ENCODE results near the gene PLXNA4.

The PLXNA4 gene

GRCh38 chr7:132092106-132092505 lies 484.2 kb downstream of the PLXNA4 start:
- DNase-seq (ENCODE audit: low read depth in 1 of 2, low spot score in 1 of 2), result no peak
- no peak for TF ChIP-seq JUND (IDR thresholded peaks at IDR 0.05; ENCODE audit: low read depth)
- in situ Hi-C loops (cut with HindIII; ENCODE audit: low pct_unique_long_range_greater_than_20kb, low sequenced_read_pairs), result no loop called here

- no peak for TF ChIP-seq JUND (IDR thresholded peaks at IDR 0.05; ENCODE audit: low read depth)
- DNase-seq (ENCODE audit: low read depth in 1 of 2, low spot score in 1 of 2), result no peak
- in situ Hi-C loops (cut with HindIII; ENCODE audit: low pct_unique_long_range_greater_than_20kb, low sequenced_read_pairs), result no loop called here
Observed at GRCh38 chr7:132091706-132092105, 484.6 kb downstream of the PLXNA4 start.

GRCh38 chr7:132090444-132090843 lies 485.8 kb downstream of the PLXNA4 start:
- in situ Hi-C loops (cut with HindIII; ENCODE audit: low pct_unique_long_range_greater_than_20kb, low sequenced_read_pairs), result no loop called here
- DNase-seq (ENCODE audit: low read depth in 1 of 2, low spot score in 1 of 2), result no peak
- TF ChIP-seq JUND (IDR thresholded peaks at IDR 0.05; ENCODE audit: low read depth), result no peak

- no peak for DNase-seq (ENCODE audit: low read depth in 1 of 2, low spot score in 1 of 2)
- TF ChIP-seq JUND (IDR thresholded peaks at IDR 0.05; ENCODE audit: low read depth), result no peak
- in situ Hi-C loops (cut with HindIII; ENCODE audit: low pct_unique_long_range_greater_than_20kb, low sequenced_read_pairs), result no loop called here
Observed at GRCh38 chr7:132089356-132089755, 486.9 kb downstream of the PLXNA4 start.

GRCh38 chr7:132087421-132087820 lies 488.8 kb downstream of the PLXNA4 start:
- DNase-seq (ENCODE audit: low read depth in 1 of 2, low spot score in 1 of 2), result no peak
- in situ Hi-C loops (cut with HindIII; ENCODE audit: low pct_unique_long_range_greater_than_20kb, low sequenced_read_pairs), result no loop called here
- TF ChIP-seq JUND (IDR thresholded peaks at IDR 0.05; ENCODE audit: low read depth), result no peak

- in situ Hi-C loops (cut with HindIII; ENCODE audit: low pct_unique_long_range_greater_than_20kb, low sequenced_read_pairs), result no loop called here
- DNase-seq (ENCODE audit: low read depth in 1 of 2, low spot score in 1 of 2), result peak in 1 of 2 experiments; percentile 58
- no peak for TF ChIP-seq JUND (IDR thresholded peaks at IDR 0.05; ENCODE audit: low read depth)
Observed at GRCh38 chr7:132084776-132085388, 491.4 kb downstream of the PLXNA4 start.

GRCh38 chr7:132083537-132084123 lies 492.6 kb downstream of the PLXNA4 start:
- TF ChIP-seq JUND (IDR thresholded peaks at IDR 0.05; ENCODE audit: low read depth), result no peak
- no peak for DNase-seq (ENCODE audit: low read depth in 1 of 2, low spot score in 1 of 2)
- in situ Hi-C loops (cut with HindIII; ENCODE audit: low pct_unique_long_range_greater_than_20kb, low sequenced_read_pairs), result no loop called here

- no peak for TF ChIP-seq JUND (IDR thresholded peaks at IDR 0.05; ENCODE audit: low read depth)
- no peak for DNase-seq (ENCODE audit: low read depth in 1 of 2, low spot score in 1 of 2)
- in situ Hi-C loops (cut with HindIII; ENCODE audit: low pct_unique_long_range_greater_than_20kb, low sequenced_read_pairs), result no loop called here
Observed at GRCh38 chr7:132083126-132083525, 493.1 kb downstream of the PLXNA4 start.

GRCh38 chr7:132082394-132082793 lies 493.9 kb downstream of the PLXNA4 start:
- DNase-seq (ENCODE audit: low read depth in 1 of 2, low spot score in 1 of 2), result no peak
- no peak for TF ChIP-seq JUND (IDR thresholded peaks at IDR 0.05; ENCODE audit: low read depth)
- in situ Hi-C loops (cut with HindIII; ENCODE audit: low pct_unique_long_range_greater_than_20kb, low sequenced_read_pairs), result no loop called here

GRCh38 chr7:132081686-132082085 lies 494.6 kb downstream of the PLXNA4 start:
- in situ Hi-C loops (cut with HindIII; ENCODE audit: low pct_unique_long_range_greater_than_20kb, low sequenced_read_pairs), result no loop called here
- TF ChIP-seq JUND (IDR thresholded peaks at IDR 0.05; ENCODE audit: low read depth), result no peak
- DNase-seq (ENCODE audit: low read depth in 1 of 2, low spot score in 1 of 2), result no peak

GRCh38 chr7:132080967-132081668 lies 495.2 kb downstream of the PLXNA4 start:
- no peak for TF ChIP-seq JUND (IDR thresholded peaks at IDR 0.05; ENCODE audit: low read depth)
- in situ Hi-C loops (cut with HindIII; ENCODE audit: low pct_unique_long_range_greater_than_20kb, low sequenced_read_pairs), result no loop called here
- DNase-seq (ENCODE audit: low read depth in 1 of 2, low spot score in 1 of 2), result no peak

- DNase-seq (ENCODE audit: low read depth in 1 of 2, low spot score in 1 of 2), result no peak
- TF ChIP-seq JUND (IDR thresholded peaks at IDR 0.05; ENCODE audit: low read depth), result no peak
- in situ Hi-C loops (cut with HindIII; ENCODE audit: low pct_unique_long_range_greater_than_20kb, low sequenced_read_pairs), result no loop called here
Observed at GRCh38 chr7:132080467-132080866, 495.8 kb downstream of the PLXNA4 start.
